Loucy (cell line): Measurements from ENCODE around the gene THRSP.
A peak's percentile ranks its signal among the peaks of the same experiment; 100 is the strongest.

ENCODE experiments used
- H2AFZ ChIP-seq: fragments of 200-600 bp; sonication (generic); 2 replicates; pipeline ENCODE4 v1.6.0; 2016; ENCODE audit warnings: antibody characterized with exemption, mild to moderate bottlenecking, low read length, moderate library complexity
- H3F3A ChIP-seq: fragments of 200-600 bp; 2 replicates; pipeline ENCODE4 v1.6.0; 2016; ENCODE audit warnings: antibody characterized with exemption, low read depth, mild to moderate bottlenecking
- H3K27me3 ChIP-seq: fragments of 200-600 bp; sonication (generic); 2 replicates; pipeline ENCODE4 v1.6.1; 2014; ENCODE audit warnings: low read length, mild to moderate bottlenecking; ENCODE audit not compliant: insufficient read depth, poor library complexity, severe bottlenecking
- H3K36me3 ChIP-seq: fragments of 200-600 bp; sonication (generic); 2 replicates; pipeline ENCODE4 v1.6.1; 2016; ENCODE audit warnings: low read length; ENCODE audit not compliant: insufficient read depth
- H3K4me1 ChIP-seq: fragments of 200-600 bp; sonication (generic); 2 replicates; pipeline ENCODE4 v1.5.1; 2014; ENCODE audit warnings: low read length, mild to moderate bottlenecking; ENCODE audit not compliant: insufficient read depth, poor library complexity, severe bottlenecking
- H3K4me2 ChIP-seq: fragments of 200-600 bp; sonication (generic); 2 replicates; pipeline ENCODE4 v1.6.0; 2014; ENCODE audit warnings: antibody characterized with exemption, low read length, low read depth, mild to moderate bottlenecking; ENCODE audit not compliant: poor library complexity, severe bottlenecking
- H3K4me3 ChIP-seq: fragments of 200-600 bp; sonication (generic); 2 replicates; pipeline ENCODE4 v1.5.1; 2014; ENCODE audit warnings: low read length, mild to moderate bottlenecking, mixed read lengths; ENCODE audit not compliant: poor library complexity, severe bottlenecking
- H3K79me2 ChIP-seq: fragments of 200-600 bp; sonication (generic); 2 replicates; pipeline ENCODE4 v1.6.1; 2014; ENCODE audit warnings: low read length; ENCODE audit not compliant: insufficient read depth
- H3K9ac ChIP-seq: fragments of 200-600 bp; sonication (generic); 2 replicates; pipeline ENCODE4 v1.6.0; 2014; ENCODE audit warnings: mild to moderate bottlenecking, low read depth, low read length, moderate library complexity; ENCODE audit not compliant: poor library complexity, severe bottlenecking
- H3K9me2 ChIP-seq: fragments of 200-600 bp; sonication (generic); replicated peaks from 2 replicates; pipeline ENCODE4 v1.6.1; 2016; ENCODE audit warnings: low read depth, low read length, mixed read lengths
- H3K9me3 ChIP-seq: fragments of 200-600 bp; sonication (generic); 2 replicates; pipeline ENCODE4 v1.6.1; 2014; ENCODE audit warnings: mild to moderate bottlenecking, antibody characterized with exemption, low read length, low read depth; ENCODE audit not compliant: insufficient read depth
- H4K20me1 ChIP-seq: fragments of 200-600 bp; sonication (generic); 2 replicates; pipeline ENCODE4 v1.6.0; 2014; ENCODE audit warnings: antibody characterized with exemption, low read length, mild to moderate bottlenecking; ENCODE audit not compliant: insufficient read depth, poor library complexity, severe bottlenecking
- CTCF ChIP-seq: fragments of 200-600 bp; sonication (generic); conservative IDR thresholded peaks from 2 replicates; pipeline ENCODE4 v1.5.1; 2014; ENCODE audit warnings: mild to moderate bottlenecking, antibody characterized with exemption, low read length
- EZH2phosphoT487 ChIP-seq: fragments of 200-600 bp; IDR thresholded peaks from 2 replicates; pipeline ENCODE4 v1.6.1; 2018; ENCODE audit warnings: antibody characterized with exemption, mild to moderate bottlenecking, moderate library complexity, borderline replicate concordance

Gene THRSP

GRCh38 chr11:78078218-78079167 lies 14.8 kb downstream of the THRSP start:
- no peaks in the 10 kb centered on the region for H3K9me2 ChIP-seq
- peaks cover 53% of the 10 kb centered on the region for H3K4me1 ChIP-seq
- no peaks in the 10 kb centered on the region for H3K36me3 ChIP-seq
- H3F3A ChIP-seq: no peaks in the 10 kb centered on the region
- no peaks in the 10 kb centered on the region for H3K27me3 ChIP-seq
- H3K4me2 ChIP-seq: peak overlapping the region; percentile 94
- peaks cover 43% of the 10 kb centered on the region for H4K20me1 ChIP-seq
- no peak for TF ChIP-seq EZH2phosphoT487
- TF ChIP-seq CTCF: no peak
- peak overlapping the region; percentile 90 for H3K9ac ChIP-seq
- H3K79me2 ChIP-seq: peaks cover 66% of the 10 kb centered on the region
- H2AFZ ChIP-seq: no peak overlapping the region
- H3K9me3 ChIP-seq: no peaks in the 10 kb centered on the region
- H3K4me3 ChIP-seq: peak overlapping the region; percentile 92

- Histone ChIP-seq H3K9me2 (no peaks in the 10 kb centered on the region), H3K4me3 (peak within 1 kb of the TSS; percentile 92), H3K4me2 (peak within 1 kb of the TSS; percentile 94), H3K9ac (peak within 1 kb of the TSS; percentile 90), H3K9me3 (no peaks in the 10 kb centered on the region), H3K4me1 (peaks cover 53% of the 10 kb centered on the region), H3F3A (no peaks in the 10 kb centered on the region), H3K79me2 (peaks cover 57% of the 10 kb centered on the region), H2AFZ (peak within 1 kb of the TSS; percentile 96), H4K20me1 (peaks cover 43% of the 10 kb centered on the region), H3K27me3 (no peaks in the 10 kb centered on the region), H3K36me3 (no peaks in the 10 kb centered on the region)
- TF ChIP-seq CTCF (no peak), EZH2phosphoT487 (no peak)
These were observed 15.8 kb downstream of the THRSP start, which contains the start of gene NDUFC2 for GRCh38 chr11:78079232-78080083. Gene NDUFC2, minus strand, starts transcription at chr11:78079862. Its CDS starts 118 bp downstream, at chr11:78079744.

GRCh38 chr11:78080084-78080817 lies 16.6 kb downstream of the THRSP start:
- peaks cover 47% of the 10 kb centered on the region for H3K4me1 ChIP-seq
- peak overlapping the region; percentile 92 for H3K4me3 ChIP-seq
- H3K36me3 ChIP-seq: no peaks in the 10 kb centered on the region
- TF ChIP-seq EZH2phosphoT487: no peak
- no peak for TF ChIP-seq CTCF
- peaks cover 35% of the 10 kb centered on the region for H4K20me1 ChIP-seq
- no peaks in the 10 kb centered on the region for H3K9me2 ChIP-seq
- no peaks in the 10 kb centered on the region for H3K9me3 ChIP-seq
- peak overlapping the region; percentile 94 for H3K4me2 ChIP-seq
- peak overlapping the region; percentile 90 for H3K9ac ChIP-seq
- H3K27me3 ChIP-seq: no peaks in the 10 kb centered on the region
- H2AFZ ChIP-seq: peak overlapping the region; percentile 96
- H3K79me2 ChIP-seq: peaks cover 49% of the 10 kb centered on the region
- no peaks in the 10 kb centered on the region for H3F3A ChIP-seq
